ENCODE results near the gene ADCK1. TPM values are rescaled to one million over a fixed set of nuclear protein-coding genes. Genes with fewer than 3 reads are reported as not detected.

ADCK1 gene
- total RNA-seq, 1 donor from 2014 or later = 5.6 TPM

Other genes starting within 250 kb of the ADCK1 start
- 33.9 TPM for gene SPTLC2, start 183.5 kb upstream of the ADCK1 start, total RNA-seq (ENCODE audit: unreplicated experiment)
- 16.0 TPM for gene ALKBH1, start 92.1 kb upstream of the ADCK1 start, total RNA-seq (ENCODE audit: unreplicated experiment)
- gene SLIRP, start 92.0 kb upstream of the ADCK1 start, total RNA-seq (ENCODE audit: unreplicated experiment) = 126 TPM
- gene SNW1, start 39.0 kb upstream of the ADCK1 start, total RNA-seq (ENCODE audit: unreplicated experiment) = 71.8 TPM

All from glutamatergic neuron (in vitro differentiated cells).